ENCODE measurements around the gene ZSCAN1. TPM values are rescaled to one million over a fixed set of nuclear protein-coding genes. Genes with fewer than 3 reads are reported as not detected.

Gene ZSCAN1
- total RNA-seq, 1 donor = 0.36 TPM

DNA sequence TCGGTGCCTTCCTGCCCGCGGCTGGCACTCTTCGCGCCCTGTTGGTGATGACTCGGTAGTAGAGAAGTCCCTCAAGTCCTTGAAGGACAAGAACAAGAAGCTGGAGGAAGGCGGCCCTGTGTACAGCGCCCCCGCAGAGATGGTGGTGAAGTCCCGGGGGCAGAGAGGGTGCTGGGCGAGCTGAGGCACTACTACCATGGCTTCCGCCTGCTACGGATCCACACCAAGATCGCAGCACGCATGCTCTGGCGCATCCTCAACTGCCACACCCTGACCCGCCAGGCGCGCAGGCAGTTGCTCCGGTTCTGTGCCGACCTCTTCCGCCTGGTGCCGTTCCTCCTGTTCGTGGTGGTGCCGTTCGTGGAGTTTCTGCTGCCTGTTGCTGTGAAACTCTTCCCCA lies 11.1 kb downstream of the ZSCAN1 start:
- Histone ChIP-seq H3K4me3 (ENCODE audit: insufficient read depth, low read length) (no peak overlapping the region), H3K79me2 (ENCODE audit: insufficient read depth, low read length) (no peaks in the 10 kb centered on the region), H3K4me2 (ENCODE audit: insufficient read depth, low read length) (no peak overlapping the region), H3K27me3 (ENCODE audit: insufficient read depth, low read length) (no peaks in the 10 kb centered on the region), H2AFZ (ENCODE audit: low read length) (no peak overlapping the region), H3K27ac (ENCODE audit: low read depth, low read length) (no peak overlapping the region), H3K9me3 (ENCODE audit: low read depth, low read length) (peaks cover 3% of the 10 kb centered on the region), H3K36me3 (ENCODE audit: insufficient read depth, low read length) (no peaks in the 10 kb centered on the region), H4K20me1 (ENCODE audit: insufficient read depth, low read length) (no peaks in the 10 kb centered on the region), H3K4me1 (ENCODE audit: insufficient read depth, low read length) (no peaks in the 10 kb centered on the region)
- TF ChIP-seq, protein P1, sequence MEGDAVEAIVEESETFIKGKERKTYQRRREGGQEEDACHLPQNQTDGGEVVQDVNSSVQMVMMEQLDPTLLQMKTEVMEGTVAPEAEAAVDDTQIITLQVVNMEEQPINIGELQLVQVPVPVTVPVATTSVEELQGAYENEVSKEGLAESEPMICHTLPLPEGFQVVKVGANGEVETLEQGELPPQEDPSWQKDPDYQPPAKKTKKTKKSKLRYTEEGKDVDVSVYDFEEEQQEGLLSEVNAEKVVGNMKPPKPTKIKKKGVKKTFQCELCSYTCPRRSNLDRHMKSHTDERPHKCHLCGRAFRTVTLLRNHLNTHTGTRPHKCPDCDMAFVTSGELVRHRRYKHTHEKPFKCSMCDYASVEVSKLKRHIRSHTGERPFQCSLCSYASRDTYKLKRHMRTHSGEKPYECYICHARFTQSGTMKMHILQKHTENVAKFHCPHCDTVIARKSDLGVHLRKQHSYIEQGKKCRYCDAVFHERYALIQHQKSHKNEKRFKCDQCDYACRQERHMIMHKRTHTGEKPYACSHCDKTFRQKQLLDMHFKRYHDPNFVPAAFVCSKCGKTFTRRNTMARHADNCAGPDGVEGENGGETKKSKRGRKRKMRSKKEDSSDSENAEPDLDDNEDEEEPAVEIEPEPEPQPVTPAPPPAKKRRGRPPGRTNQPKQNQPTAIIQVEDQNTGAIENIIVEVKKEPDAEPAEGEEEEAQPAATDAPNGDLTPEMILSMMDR (IDR thresholded peaks at IDR 0.05; ENCODE audit: extremely low read depth, low read depth, low read length) = no peak
- DNase-seq (ENCODE audit: insufficient read length, low spot score, missing footprints) = peak; percentile 13

DNA sequence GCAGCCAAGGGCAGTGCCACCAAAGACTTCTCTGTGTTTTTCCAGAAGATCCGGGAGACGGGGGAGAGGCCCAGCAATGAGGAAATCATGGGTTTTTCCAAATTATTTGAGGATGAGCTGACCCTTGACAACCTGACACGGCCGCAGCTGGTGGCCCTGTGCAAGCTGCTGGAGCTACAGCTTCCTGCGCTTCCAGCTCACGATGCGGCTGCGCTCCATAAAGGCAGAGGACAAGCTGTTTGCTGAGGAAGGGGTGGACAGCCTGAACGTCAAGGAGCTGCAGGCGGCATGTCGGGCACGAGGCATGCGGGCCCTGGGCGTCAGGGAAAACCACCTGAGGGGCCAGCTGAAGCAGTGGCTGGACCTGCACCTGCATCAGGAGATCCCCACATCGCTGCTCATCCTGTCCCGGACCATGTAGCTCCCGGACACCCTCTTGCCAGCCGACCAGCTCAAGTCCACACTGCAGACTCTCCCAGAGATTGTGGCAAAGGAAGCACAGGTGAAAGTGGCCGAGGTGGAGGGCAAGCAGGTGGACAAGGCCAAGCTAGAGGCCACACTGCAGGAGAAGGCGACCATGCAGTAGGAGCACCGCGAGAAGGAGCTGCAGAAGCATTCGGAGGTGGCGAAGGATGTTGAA lies 11.7 kb downstream of the ZSCAN1 start:
- Histone ChIP-seq H3K79me2 (ENCODE audit: insufficient read depth, low read length) (no peaks in the 10 kb centered on the region), H4K20me1 (ENCODE audit: insufficient read depth, low read length) (no peaks in the 10 kb centered on the region), H3K36me3 (ENCODE audit: insufficient read depth, low read length) (no peaks in the 10 kb centered on the region), H3K4me1 (ENCODE audit: insufficient read depth, low read length) (no peaks in the 10 kb centered on the region), H2AFZ (ENCODE audit: low read length) (no peak overlapping the region), H3K4me3 (ENCODE audit: insufficient read depth, low read length) (no peak overlapping the region), H3K9me3 (ENCODE audit: low read depth, low read length) (peaks cover 3% of the 10 kb centered on the region), H3K27me3 (ENCODE audit: insufficient read depth, low read length) (no peaks in the 10 kb centered on the region), H3K27ac (ENCODE audit: low read depth, low read length) (no peak overlapping the region), H3K4me2 (ENCODE audit: insufficient read depth, low read length) (no peak overlapping the region)
- TF ChIP-seq, protein P1 (IDR thresholded peaks at IDR 0.05; ENCODE audit: extremely low read depth, low read depth, low read length) = no peak
- peak; percentile 82 for DNase-seq (ENCODE audit: insufficient read length, low spot score, missing footprints)

DNA sequence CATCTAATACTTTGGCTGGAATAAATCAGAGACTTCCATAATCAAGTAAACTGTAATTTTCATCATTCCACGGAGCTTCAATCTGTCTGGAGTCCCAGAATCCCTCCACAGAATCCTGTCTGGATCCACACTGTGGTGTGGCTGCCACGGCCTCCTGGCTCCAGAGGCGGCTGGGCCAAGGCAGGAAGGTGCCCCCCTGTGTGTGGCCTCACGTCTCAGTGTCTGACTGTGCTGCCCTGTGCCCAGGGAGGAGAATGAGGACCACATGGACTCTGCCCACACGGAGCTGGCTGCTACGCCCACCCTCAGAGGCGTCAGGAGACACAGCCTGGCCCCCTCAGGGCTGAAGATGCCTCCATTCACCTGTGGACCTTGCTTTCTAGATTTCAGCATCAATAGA lies 13.0 kb downstream of the ZSCAN1 start:
- Histone ChIP-seq H3K27ac (ENCODE audit: low read depth, low read length) (no peak overlapping the region), H3K36me3 (ENCODE audit: insufficient read depth, low read length) (no peaks in the 10 kb centered on the region), H3K4me1 (ENCODE audit: insufficient read depth, low read length) (no peaks in the 10 kb centered on the region), H3K79me2 (ENCODE audit: insufficient read depth, low read length) (no peaks in the 10 kb centered on the region), H2AFZ (ENCODE audit: low read length) (no peak overlapping the region), H3K9me3 (ENCODE audit: low read depth, low read length) (peaks cover 3% of the 10 kb centered on the region), H3K4me2 (ENCODE audit: insufficient read depth, low read length) (no peak overlapping the region), H4K20me1 (ENCODE audit: insufficient read depth, low read length) (no peaks in the 10 kb centered on the region), H3K4me3 (ENCODE audit: insufficient read depth, low read length) (no peak overlapping the region), H3K27me3 (ENCODE audit: insufficient read depth, low read length) (no peaks in the 10 kb centered on the region)
- DNase-seq (ENCODE audit: insufficient read length, low spot score, missing footprints) = peak; percentile 66
- TF ChIP-seq, protein P1 (IDR thresholded peaks at IDR 0.05; ENCODE audit: extremely low read depth, low read depth, low read length) = no peak

DNA sequence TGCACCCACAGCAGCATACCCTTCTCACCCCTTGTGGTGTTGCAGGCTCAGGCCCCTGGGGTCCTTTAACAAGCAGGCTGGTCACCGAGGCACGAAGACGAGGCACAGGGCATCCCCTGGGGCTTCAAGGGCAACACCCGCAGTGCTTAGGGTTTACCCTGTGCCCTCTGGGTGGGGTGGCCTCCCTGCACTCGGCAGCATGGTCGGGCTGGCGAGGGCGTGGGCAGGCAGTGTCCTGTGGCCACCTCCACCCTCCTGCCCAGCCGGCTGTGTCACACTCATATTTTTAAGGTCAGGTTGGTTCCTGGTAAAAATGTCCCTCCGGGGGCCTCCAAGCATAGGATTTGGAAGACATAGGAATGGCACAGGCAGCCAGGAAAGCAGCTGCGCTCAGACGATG lies 13.8 kb downstream of the ZSCAN1 start:
- Histone ChIP-seq H3K4me3 (ENCODE audit: insufficient read depth, low read length) (no peak overlapping the region), H3K4me2 (ENCODE audit: insufficient read depth, low read length) (no peak overlapping the region), H4K20me1 (ENCODE audit: insufficient read depth, low read length) (no peaks in the 10 kb centered on the region), H3K27me3 (ENCODE audit: insufficient read depth, low read length) (no peaks in the 10 kb centered on the region), H2AFZ (ENCODE audit: low read length) (no peak overlapping the region), H3K36me3 (ENCODE audit: insufficient read depth, low read length) (no peaks in the 10 kb centered on the region), H3K27ac (ENCODE audit: low read depth, low read length) (no peak overlapping the region), H3K4me1 (ENCODE audit: insufficient read depth, low read length) (no peaks in the 10 kb centered on the region), H3K79me2 (ENCODE audit: insufficient read depth, low read length) (no peaks in the 10 kb centered on the region), H3K9me3 (ENCODE audit: low read depth, low read length) (peaks cover 3% of the 10 kb centered on the region)
- TF ChIP-seq, protein P1 (IDR thresholded peaks at IDR 0.05; ENCODE audit: extremely low read depth, low read depth, low read length) = no peak
- peak; percentile 55 for DNase-seq (ENCODE audit: insufficient read length, low spot score, missing footprints)
